ENCODE results near the gene MMP1. TPM values are rescaled to one million over a fixed set of nuclear protein-coding genes. Genes with fewer than 3 reads are reported as not detected.

Gene MMP1
- total and polyA plus RNA-seq, 2 donors from 2014 or later = 0.26 to 0.82 TPM

DNA sequence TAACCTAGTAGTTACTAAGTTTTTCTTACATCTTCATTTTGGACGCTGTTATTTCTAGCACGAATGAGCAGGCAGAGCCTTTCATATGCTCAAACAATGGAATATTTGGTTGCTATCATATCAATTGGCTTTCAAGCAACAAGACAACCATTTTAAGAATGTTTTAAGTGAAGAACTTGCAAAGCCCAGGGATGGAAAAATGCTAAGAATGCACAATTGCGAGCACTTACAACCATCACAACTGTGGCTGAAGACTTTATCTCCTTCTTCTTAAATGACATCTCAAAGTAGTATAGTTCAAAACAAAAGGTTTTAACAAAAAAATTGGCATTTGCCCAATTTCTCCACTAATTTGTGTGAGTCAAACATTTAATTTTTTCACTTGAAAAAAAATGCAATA, 8.3 kb upstream of the MMP1 start:
- TF ChIP-seq, protein P1, sequence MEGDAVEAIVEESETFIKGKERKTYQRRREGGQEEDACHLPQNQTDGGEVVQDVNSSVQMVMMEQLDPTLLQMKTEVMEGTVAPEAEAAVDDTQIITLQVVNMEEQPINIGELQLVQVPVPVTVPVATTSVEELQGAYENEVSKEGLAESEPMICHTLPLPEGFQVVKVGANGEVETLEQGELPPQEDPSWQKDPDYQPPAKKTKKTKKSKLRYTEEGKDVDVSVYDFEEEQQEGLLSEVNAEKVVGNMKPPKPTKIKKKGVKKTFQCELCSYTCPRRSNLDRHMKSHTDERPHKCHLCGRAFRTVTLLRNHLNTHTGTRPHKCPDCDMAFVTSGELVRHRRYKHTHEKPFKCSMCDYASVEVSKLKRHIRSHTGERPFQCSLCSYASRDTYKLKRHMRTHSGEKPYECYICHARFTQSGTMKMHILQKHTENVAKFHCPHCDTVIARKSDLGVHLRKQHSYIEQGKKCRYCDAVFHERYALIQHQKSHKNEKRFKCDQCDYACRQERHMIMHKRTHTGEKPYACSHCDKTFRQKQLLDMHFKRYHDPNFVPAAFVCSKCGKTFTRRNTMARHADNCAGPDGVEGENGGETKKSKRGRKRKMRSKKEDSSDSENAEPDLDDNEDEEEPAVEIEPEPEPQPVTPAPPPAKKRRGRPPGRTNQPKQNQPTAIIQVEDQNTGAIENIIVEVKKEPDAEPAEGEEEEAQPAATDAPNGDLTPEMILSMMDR (IDR thresholded peaks at IDR 0.05; ENCODE audit: borderline replicate concordance, extremely low read depth, insufficient read depth) = no peak
- Histone ChIP-seq H3K27ac (ENCODE audit: low read depth in 2 of 2, low read length in 2 of 2) (no peak overlapping the region), H3K4me1 (ENCODE audit: control insufficient read depth in 2 of 3, insufficient read depth in 2 of 3, low read depth in 1 of 3, low read length in 3 of 3) (no peaks in the 10 kb centered on the region), H3K4me3 (ENCODE audit: low read length in 3 of 3) (no peak overlapping the region), H3K36me3 (ENCODE audit: control insufficient read depth in 2 of 3, insufficient read depth in 3 of 3, low read length in 3 of 3) (no peaks in the 10 kb centered on the region), H3K9me3 (ENCODE audit: control insufficient read depth in 2 of 3, insufficient read depth in 1 of 3, low read length in 3 of 3) (no peaks in the 10 kb centered on the region), H3K9ac (ENCODE audit: low read length in 3 of 3) (no peak overlapping the region), H3K27me3 (ENCODE audit: control insufficient read depth, insufficient read depth, low read length) (no peaks in the 10 kb centered on the region)
- no peak for DNase-seq
- no peak for FAIRE-seq
- intact Hi-C loops (cut with DNase I) = no loop called here

DNA sequence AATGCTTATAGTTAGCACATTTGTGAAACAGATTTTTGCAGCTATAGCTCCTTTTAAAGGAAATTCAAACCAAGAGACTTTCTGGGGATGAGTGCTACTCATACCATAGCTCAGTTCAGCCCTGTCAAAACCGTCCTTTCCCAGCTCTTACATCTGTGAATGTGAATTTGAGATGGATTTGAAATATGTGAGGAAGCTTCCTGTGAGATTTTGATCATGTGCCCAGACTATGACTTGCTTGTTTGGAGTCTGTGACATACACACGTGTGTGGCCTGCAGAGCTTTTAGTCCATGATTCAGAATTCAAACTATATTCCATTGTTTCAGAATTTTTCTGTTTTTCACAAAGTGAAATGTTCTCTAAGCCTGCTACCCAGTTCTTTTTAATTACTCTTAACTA, 4.4 kb upstream of the MMP1 start:
- DNase-seq = no peak
- no peak overlapping the region for H3K27ac ChIP-seq (ENCODE audit: low read depth in 2 of 2, low read length in 2 of 2)
- TF ChIP-seq, protein P1 (IDR thresholded peaks at IDR 0.05; ENCODE audit: borderline replicate concordance, extremely low read depth, insufficient read depth) = no peak
- no peaks in the 10 kb centered on the region for H3K4me1 ChIP-seq (ENCODE audit: control insufficient read depth in 2 of 3, insufficient read depth in 2 of 3, low read depth in 1 of 3, low read length in 3 of 3)
- no peaks in the 10 kb centered on the region for H3K27me3 ChIP-seq (ENCODE audit: control insufficient read depth, insufficient read depth, low read length)
- H3K4me3 ChIP-seq (ENCODE audit: low read length in 3 of 3) = no peak overlapping the region
- no peaks in the 10 kb centered on the region for H3K36me3 ChIP-seq (ENCODE audit: control insufficient read depth in 2 of 3, insufficient read depth in 3 of 3, low read length in 3 of 3)
- no peaks in the 10 kb centered on the region for H3K9me3 ChIP-seq (ENCODE audit: control insufficient read depth in 2 of 3, insufficient read depth in 1 of 3, low read length in 3 of 3)
- no peak overlapping the region for H3K9ac ChIP-seq (ENCODE audit: low read length in 3 of 3)
- no peak for FAIRE-seq
- intact Hi-C loops (cut with DNase I) = no loop called here

DNA sequence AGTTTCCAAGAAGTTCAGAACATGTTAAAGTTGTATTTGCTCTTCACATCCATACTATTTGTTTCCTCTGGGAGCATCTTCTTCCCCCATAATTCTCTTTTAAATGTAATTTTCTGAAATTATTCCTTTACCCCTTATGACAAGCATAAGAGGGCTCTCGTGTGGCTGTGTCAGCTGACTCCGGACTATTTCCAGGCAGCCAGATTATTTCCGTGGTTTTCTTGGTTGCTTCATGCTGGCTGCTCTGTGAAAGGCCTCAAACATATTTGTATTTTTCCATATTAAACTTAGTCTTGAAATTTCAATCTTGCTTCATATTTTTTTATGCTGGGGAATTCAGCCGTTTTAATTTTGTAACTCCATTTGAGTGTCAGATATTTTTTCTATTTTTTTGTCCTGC, 2.8 kb upstream of the MMP1 start:
- H3K9me3 ChIP-seq (ENCODE audit: control insufficient read depth in 2 of 3, insufficient read depth in 1 of 3, low read length in 3 of 3) = no peaks in the 10 kb centered on the region
- H3K27ac ChIP-seq (ENCODE audit: low read depth in 2 of 2, low read length in 2 of 2) = no peak overlapping the region
- no peak overlapping the region for H3K4me3 ChIP-seq (ENCODE audit: low read length in 3 of 3)
- intact Hi-C loops (cut with DNase I) = no loop called here
- FAIRE-seq (no peak), DNase-seq (no peak)
- H3K4me1 ChIP-seq (ENCODE audit: control insufficient read depth in 2 of 3, insufficient read depth in 2 of 3, low read depth in 1 of 3, low read length in 3 of 3) = no peaks in the 10 kb centered on the region
- no peaks in the 10 kb centered on the region for H3K27me3 ChIP-seq (ENCODE audit: control insufficient read depth, insufficient read depth, low read length)
- TF ChIP-seq, protein P1 (IDR thresholded peaks at IDR 0.05; ENCODE audit: borderline replicate concordance, extremely low read depth, insufficient read depth) = no peak
- no peak overlapping the region for H3K9ac ChIP-seq (ENCODE audit: low read length in 3 of 3)
- no peaks in the 10 kb centered on the region for H3K36me3 ChIP-seq (ENCODE audit: control insufficient read depth in 2 of 3, insufficient read depth in 3 of 3, low read length in 3 of 3)

DNA sequence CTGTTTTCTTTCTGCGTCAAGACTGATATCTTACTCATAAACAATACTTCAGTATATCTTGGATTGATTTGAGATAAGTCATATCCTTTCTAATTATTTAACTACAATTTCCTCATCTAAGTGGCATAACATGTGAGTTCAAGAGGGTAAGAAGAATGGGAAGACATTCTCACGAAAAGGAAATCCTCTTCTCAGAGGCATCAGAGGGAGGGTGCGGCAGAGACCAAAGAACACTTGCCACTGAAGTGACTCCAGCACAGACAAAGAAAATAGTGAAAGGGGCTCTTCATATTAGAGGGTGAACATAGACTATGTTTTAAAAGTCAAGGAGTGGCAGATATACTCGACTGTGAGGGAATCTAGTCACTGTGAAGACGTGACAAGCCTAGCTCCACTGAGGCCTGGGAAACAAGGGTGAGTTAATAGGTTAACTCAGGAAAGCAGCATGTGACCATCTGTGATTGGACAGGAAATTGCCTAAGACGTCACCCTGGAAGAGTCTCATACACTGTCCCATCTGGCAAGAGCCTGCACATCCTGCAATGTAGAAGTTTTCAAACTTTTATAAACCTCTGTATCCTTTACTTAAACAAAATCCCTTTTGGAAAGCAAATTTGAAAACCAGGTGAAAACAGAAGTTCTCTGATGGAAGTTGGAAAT, 1.9 kb upstream of the MMP1 start:
- Histone ChIP-seq H3K27ac (ENCODE audit: low read depth in 2 of 2, low read length in 2 of 2) (no peak overlapping the region), H3K9ac (ENCODE audit: low read length in 3 of 3) (no peak overlapping the region), H3K27me3 (ENCODE audit: control insufficient read depth, insufficient read depth, low read length) (no peaks in the 10 kb centered on the region), H3K9me3 (ENCODE audit: control insufficient read depth in 2 of 3, insufficient read depth in 1 of 3, low read length in 3 of 3) (no peaks in the 10 kb centered on the region), H3K4me1 (ENCODE audit: control insufficient read depth in 2 of 3, insufficient read depth in 2 of 3, low read depth in 1 of 3, low read length in 3 of 3) (no peaks in the 10 kb centered on the region), H3K4me3 (ENCODE audit: low read length in 3 of 3) (no peak overlapping the region), H3K36me3 (ENCODE audit: control insufficient read depth in 2 of 3, insufficient read depth in 3 of 3, low read length in 3 of 3) (no peaks in the 10 kb centered on the region)
- no peak for DNase-seq
- TF ChIP-seq, protein P1 (IDR thresholded peaks at IDR 0.05; ENCODE audit: borderline replicate concordance, extremely low read depth, insufficient read depth) = no peak
- intact Hi-C loops (cut with DNase I) = no loop called here
- no peak for FAIRE-seq
